OCI-LY1 (cell line): ENCODE results near the gene BCAN.

ENCODE experiments used
- EZH2 ChIP-seq: fragments of 200-600 bp; sonication (generic), shearing (Covaris generic); IDR thresholded peaks from 2 replicates; pipeline ENCODE4 v1.8.0; 2017; ENCODE audit warnings: borderline replicate concordance, mixed run types, mild to moderate bottlenecking, antibody characterized with exemption, low read length, moderate library complexity, mixed read lengths
- TF ChIP-seq, protein P1 (sequence below): fragments of 200-600 bp; sonication (generic), shearing (Covaris generic); IDR thresholded peaks from 2 replicates; pipeline ENCODE4 v1.5.1; 2017; ENCODE audit warnings: mild to moderate bottlenecking, antibody characterized with exemption, low read length, moderate library complexity, mixed read lengths

DNA sequence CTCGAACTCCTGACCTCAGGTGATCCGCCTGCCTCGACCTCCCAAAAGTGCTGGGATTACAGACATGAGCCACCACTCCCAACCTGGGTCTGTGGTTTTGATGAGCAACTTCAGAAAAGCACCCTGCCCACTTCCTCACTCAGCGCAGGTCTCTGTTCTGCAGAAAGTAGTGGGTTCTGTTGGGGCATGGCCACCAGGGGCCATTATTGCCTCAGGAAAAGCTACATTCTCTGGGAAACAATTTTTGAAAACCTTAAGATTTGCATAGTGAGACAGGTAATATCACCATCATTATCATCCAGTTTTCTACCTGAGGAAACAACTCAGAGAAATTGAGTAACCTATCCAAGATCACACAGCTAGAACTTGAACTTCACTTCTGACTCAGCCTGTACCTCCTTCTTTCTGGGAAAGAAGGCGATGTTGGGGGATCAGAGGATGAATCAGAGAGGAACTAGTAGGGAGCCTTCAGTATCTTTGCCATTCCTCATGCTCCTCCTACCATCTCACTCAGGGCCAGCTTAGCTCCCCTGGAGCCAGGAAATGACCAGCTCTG is 42.4 kb downstream of the BCAN start:
- TF ChIP-seq, protein P1, sequence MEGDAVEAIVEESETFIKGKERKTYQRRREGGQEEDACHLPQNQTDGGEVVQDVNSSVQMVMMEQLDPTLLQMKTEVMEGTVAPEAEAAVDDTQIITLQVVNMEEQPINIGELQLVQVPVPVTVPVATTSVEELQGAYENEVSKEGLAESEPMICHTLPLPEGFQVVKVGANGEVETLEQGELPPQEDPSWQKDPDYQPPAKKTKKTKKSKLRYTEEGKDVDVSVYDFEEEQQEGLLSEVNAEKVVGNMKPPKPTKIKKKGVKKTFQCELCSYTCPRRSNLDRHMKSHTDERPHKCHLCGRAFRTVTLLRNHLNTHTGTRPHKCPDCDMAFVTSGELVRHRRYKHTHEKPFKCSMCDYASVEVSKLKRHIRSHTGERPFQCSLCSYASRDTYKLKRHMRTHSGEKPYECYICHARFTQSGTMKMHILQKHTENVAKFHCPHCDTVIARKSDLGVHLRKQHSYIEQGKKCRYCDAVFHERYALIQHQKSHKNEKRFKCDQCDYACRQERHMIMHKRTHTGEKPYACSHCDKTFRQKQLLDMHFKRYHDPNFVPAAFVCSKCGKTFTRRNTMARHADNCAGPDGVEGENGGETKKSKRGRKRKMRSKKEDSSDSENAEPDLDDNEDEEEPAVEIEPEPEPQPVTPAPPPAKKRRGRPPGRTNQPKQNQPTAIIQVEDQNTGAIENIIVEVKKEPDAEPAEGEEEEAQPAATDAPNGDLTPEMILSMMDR = no peak
- no peak for TF ChIP-seq EZH2
